ENCODE results near the gene CORO7.

Gene CORO7

GRCh38 chr16:4384509-4384942, 31.9 kb downstream of the CORO7 start:
- DNase-seq (ENCODE audit: low read depth in 2 of 2) = no peak

DNA sequence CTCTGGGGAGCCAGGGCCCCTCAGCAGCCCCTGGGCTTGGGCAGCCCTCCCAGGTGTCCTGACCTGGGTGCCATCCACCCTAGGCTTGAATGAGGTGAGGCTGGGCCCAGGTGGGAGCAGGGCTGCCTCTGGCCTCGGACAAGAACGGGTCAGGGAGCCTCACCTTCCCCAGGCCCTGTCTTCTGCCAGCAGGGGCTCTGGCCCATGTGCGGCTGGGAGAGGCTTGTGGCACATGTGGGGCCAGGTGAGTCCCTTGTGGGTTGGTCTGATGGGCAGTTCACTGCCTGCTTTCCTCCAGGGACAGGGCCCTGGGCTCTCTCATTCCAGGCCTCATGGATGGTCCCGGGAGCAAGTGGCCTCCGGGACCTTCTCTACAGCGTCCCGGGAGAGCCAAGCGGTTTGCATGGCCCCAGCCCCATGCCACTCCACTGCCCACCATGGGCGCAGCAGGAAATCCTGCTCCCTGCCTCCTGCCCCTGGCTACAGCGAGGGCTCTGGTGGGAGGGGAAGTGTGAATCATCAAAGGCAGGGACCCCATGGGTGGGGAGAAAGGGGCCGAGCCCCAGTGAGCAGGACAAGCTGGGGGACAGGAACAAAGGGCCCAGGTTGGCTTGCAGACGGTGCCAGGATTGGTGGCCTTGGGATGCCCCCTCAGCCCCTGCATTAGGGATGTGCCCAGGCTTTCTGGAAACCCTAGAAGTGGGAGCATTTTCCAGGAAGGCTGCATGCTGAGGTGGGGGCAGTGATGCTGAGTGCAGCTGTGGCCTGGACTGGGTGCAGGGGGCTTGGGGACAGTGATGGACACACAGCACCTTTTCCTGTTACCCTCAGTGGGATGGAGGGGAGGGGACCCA, 32.6 kb downstream of the CORO7 start:
- DNase-seq (ENCODE audit: low read depth in 2 of 2) = no peak

DNA sequence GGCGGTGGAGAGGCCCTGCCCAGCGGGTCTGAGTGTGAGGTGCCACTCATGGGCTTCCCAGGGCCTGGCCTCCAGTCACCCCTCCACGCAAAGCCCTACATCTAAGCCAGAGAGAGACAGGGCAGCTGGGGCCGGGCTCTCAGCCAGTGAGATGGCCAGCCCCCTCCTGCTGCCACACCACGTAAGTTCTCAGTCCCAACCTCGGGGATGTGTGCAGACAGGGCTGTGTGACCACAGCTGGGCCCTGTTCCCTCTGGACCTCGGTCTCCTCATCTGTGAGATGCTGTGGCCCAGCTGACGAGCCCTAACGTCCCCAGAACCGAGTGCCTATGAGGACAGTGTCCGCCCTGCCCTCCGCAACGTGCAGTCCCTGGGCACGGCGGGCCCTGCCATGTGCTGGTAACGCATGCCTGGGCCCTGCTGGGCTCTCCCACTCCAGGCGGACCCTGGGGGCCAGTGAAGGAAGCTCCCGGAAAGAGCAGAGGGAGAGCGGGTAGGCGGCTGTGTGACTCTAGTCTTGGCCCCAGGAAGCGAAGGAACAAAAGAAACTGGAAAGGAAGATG, 33.5 kb downstream of the CORO7 start:
- DNase-seq (ENCODE audit: low read depth in 2 of 2) = no peak

DNA sequence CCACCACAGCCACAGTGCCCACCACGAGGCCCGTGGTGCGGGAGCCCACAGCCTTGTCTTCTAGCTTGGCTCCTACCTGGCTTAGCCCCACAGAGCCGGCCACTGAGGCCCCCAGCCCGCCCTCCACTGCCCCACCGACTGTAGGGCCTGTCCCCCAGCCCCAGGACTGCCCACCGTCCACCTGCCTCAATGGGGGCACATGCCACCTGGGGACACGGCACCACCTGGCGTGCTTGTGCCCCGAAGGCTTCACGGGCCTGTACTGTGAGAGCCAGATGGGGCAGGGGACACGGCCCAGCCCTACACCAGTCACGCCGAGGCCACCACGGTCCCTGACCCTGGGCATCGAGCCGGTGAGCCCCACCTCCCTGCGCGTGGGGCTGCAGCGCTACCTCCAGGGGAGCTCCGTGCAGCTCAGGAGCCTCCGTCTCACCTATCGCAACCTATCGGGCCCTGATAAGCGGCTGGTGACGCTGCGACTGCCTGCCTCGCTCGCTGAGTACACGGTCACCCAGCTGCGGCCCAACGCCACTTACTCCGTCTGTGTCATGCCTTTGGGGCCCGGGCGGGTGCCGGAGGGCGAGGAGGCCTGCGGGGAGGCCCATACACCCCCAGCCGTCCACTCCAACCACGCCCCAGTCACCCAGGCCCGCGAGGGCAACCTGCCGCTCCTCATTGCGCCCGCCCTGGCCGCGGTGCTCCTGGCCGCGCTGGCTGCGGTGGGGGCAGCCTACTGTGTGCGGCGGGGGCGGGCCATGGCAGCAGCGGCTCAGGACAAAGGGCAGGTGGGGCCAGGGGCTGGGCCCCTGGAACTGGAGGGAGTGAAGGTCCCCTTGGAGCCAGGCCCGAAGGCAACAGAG, 34.2 kb downstream of the CORO7 start:
- DNase-seq (ENCODE audit: low read depth in 2 of 2) = no peak

DNA sequence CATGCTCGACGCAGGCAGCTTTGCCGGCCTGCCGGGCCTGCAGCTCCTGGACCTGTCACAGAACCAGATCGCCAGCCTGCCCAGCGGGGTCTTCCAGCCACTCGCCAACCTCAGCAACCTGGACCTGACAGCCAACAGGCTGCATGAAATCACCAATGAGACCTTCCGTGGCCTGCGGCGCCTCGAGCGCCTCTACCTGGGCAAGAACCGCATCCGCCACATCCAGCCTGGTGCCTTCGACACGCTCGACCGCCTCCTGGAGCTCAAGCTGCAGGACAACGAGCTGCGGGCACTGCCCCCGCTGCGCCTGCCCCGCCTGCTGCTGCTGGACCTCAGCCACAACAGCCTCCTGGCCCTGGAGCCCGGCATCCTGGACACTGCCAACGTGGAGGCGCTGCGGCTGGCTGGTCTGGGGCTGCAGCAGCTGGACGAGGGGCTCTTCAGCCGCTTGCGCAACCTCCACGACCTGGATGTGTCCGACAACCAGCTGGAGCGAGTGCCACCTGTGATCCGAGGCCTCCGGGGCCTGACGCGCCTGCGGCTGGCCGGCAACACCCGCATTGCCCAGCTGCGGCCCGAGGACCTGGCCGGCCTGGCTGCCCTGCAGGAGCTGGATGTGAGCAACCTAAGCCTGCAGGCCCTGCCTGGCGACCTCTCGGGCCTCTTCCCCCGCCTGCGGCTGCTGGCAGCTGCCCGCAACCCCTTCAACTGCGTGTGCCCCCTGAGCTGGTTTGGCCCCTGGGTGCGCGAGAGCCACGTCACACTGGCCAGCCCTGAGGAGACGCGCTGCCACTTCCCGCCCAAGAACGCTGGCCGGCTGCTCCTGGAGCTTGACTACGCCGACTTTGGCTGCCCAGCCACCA, 35.1 kb downstream of the CORO7 start:
- no peak for DNase-seq (ENCODE audit: low read depth in 2 of 2)

DNA sequence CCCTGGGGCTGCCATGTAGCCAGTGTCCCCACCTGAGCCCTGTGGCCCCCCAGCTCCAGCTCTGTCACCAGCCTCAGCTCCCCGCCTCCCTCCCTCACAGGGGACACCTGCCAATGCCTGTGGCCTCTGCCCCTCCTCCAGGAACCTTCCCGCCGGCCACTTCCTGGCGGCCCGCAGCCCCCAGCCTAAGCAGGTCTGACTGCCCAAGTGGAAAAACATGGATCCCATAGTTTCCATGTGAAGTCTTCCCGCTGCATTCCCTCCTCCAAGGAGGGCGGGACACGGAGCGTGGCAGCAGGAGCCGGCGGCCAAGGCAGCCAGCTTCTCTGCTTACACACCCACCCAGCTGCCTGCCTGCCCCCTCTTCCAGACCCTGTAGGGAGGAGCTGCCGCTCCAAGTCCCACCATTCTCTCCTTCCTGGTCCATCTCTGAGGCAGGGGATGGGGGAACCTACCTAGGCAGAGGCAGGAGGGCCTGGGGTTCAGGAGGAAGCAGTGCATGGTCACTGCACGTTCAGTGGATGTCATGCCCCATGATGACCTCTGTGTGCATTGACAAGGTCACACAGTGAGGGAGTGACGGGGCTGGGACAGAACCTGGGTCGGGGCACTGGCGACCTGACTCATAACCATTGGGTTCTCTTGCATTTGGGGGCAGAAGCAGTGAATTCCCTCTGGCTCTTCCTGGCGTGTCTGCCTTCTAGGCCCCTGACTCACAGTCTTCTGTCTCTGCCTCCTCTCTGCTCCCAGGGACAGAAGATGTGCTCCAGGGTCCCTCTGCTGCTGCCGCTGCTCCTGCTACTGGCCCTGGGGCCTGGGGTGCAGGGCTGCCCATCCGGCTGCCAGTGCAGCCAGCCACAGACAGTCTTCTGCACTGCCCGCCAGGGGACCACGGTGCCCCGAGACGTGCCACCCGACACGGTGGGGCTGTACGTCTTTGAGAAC, 36.0 kb downstream of the CORO7 start:
- DNase-seq (ENCODE audit: low read depth in 2 of 2) = no peak

GRCh38 chr16:4378999-4379690, 37.3 kb downstream of the CORO7 start:
- DNase-seq (ENCODE audit: low read depth in 2 of 2) = no peak

DNA sequence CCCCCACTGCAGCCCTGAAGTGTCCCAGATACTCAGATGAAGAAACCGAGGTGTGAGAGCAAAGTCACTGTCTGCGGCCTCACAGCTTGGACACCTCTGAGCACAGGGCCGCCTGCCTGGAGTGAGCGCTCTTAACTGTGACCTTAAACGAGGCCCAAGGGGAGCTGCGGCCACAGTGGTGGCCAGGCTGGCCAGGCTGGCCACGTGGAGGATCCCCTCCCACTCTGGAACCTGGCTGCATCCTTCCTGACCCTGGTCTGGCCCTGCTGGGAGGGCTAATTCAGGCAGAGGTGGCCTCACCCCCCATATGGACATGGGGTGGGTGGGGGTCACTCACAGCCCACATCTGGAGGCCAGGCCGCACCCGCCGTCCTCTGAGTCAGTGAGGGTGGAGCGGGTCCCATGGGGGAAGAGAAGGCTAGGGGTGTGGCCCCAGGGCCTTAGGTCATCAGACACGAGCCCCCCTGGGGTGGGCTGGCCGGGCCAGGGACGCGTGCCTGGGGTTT, 38.2 kb downstream of the CORO7 start:
- no peak for DNase-seq (ENCODE audit: low read depth in 2 of 2)

GRCh38 chr16:4377573-4378154, 38.7 kb downstream of the CORO7 start:
- no peak for DNase-seq (ENCODE audit: low read depth in 2 of 2)

DNA sequence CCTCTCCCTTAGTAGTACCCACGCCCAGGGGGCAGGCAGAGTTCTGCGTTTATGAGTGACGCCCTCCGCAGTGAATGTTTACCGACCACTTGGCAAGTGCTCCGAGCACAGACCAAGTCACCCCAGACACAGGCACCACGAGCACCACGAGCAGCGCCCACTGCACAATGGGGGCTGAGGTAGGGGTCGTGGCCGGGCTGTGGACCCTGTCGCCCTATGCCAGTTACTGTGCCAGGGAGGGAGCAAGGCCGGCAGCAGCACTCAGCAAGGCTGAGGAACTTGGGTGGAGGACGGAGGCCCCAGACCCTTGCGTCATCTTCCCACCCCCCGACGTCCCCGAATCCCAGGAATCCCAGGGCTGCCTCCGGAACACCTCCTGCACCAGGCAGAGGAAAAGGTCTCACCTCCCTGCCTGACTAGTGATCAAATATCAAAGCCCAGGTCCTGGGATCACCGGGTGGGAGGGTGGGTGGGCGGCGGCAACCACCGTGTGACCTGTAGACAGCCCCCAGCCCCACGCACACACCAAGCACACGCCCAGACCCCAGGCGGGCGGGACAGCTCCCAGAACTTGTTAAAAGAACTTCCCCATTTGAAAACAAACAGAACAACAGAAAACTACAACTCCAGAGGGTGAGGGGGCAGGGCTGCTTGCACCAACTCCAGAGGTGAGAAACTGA, 39.4 kb downstream of the CORO7 start:
- no peak for DNase-seq (ENCODE audit: low read depth in 2 of 2)

DNA sequence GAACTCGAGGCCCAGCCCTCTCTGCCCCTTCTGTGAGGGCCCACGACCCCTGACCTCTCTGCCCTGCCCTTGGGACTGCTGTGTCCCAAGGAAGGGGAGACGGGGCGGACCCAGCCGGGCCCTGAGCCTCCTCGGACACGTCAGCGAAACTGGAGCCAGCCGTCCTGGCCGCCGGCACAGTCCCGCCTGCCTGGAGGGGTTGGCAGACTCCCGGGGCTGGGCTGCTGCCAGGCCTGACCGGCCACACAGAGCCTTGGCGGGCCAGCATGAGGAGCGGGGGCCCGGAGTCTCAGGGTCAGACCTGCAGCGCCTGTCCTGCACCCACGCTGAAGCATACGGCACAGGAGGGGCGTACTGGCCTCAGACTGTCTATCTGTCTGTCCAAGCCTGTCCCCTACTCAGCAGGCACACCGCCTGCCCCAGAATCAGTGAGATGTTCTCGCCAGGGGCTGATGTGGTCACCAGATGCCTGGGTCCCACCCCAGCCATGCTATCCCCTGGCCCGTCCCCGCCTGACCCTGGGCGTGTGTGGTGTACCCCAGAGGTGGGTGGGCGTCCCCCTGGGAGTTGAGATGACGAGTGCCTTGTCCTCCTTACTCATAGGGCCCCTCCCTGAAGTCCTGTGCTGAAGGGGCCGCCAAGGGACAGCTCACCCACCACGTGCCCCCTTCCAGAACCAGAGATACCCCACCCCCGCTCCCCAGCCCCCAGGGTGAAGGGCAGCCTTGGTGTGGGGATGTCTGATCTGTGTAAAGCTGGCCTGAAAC, 40.1 kb downstream of the CORO7 start:
- no peak for DNase-seq (ENCODE audit: low read depth in 2 of 2)

DNA sequence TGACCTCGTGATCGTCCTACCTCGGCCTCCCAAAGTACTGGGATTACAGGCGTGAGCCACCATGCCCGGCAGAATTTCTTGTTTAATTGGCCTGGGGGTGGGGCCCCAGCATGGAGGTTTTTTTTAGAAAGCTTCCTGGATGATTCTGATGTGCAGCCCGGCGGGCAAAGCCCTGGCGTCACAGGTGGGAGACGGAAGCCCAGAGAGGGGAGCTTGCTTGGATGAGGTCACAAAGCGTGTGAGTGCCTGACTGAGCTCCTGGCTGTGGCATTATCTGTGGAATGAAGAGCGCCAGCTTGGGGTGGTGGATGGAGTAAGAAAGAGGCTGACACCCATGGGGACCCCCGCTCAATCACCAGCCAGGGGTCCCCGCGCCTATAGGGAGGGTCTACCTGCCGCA, 40.7 kb downstream of the CORO7 start:
- no peak for DNase-seq (ENCODE audit: low read depth in 2 of 2)

- no peak for DNase-seq (ENCODE audit: low read depth in 2 of 2)
Observed at GRCh38 chr16:4373909-4374742, 42.3 kb downstream of the CORO7 start.

DNA sequence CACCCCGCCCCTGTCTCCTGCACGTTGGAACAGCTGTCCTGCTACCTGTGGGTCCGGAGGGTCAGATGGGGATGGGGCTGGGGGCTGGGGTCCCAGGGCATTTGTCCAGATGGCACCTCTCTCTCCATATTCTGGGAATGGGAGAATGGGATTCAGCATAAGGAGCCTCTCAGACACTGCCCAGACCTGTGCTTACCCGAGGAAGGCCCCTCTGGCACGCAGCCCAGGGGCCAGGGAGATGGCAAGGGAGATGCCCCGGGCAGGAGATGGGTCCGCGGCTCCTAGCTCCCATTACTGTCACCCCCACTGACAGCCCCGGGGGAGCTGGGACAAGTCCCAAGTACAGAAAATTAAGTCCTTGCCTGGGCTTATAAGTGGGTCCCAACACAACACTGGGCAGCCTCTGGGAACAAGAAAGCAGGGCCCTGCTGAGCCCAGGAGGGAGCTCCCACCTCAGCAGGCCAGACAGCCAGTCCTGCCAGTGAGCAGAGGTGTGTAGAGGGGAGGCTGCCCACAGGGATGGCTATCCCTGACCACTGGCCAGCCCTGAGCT, 43.0 kb downstream of the CORO7 start:
- DNase-seq (ENCODE audit: low read depth in 2 of 2) = no peak

GRCh38 chr16:4372578-4373355, 43.6 kb downstream of the CORO7 start:
- DNase-seq (ENCODE audit: low read depth in 2 of 2) = no peak
